Fibroblast of lung (primary cell): ENCODE results near the gene ARRDC1.

Experiments
- CTCF ChIP-seq, 2 donors: IDR thresholded peaks in 1 of 2; conservative IDR thresholded peaks in 1 of 2; 1 replicate in 1 of 2; 2 replicates in 1 of 2; pipeline ENCODE4 v1.5.1; 2011 to 2012; ENCODE audit warnings: low read length in 2 of 2, control low read depth in 1 of 2, inconsistent platforms in 1 of 2, low read depth in 1 of 2, mild to moderate bottlenecking in 1 of 2
- EZH2 ChIP-seq: IDR thresholded peaks from 2 replicates; pipeline ENCODE4 v1.5.1; 2012; ENCODE audit warnings: low read length, control low read depth, mild to moderate bottlenecking; ENCODE audit errors: missing control alignments

GRCh38 chr9:137602661-137603060 is 2.8 kb upstream of the ARRDC1 start:
- no peak for TF ChIP-seq CTCF (conservative IDR thresholded peaks at IDR 0.05 in 1 of 2, IDR thresholded peaks at IDR 0.05 in 1 of 2; ENCODE audit: low read depth in 1 of 2, low read length in 2 of 2)
- TF ChIP-seq EZH2 = no peak
